GM13976 (cell line): ENCODE data around the gene GORASP1.
"Not testable (repeated sequence)": the region's sequence is repeated elsewhere in the genome, so short reads cannot be mapped to it uniquely, and the experiment has no call there.

ENCODE experiments used
- DNase-seq: peaks from one replicate; pipeline ENCODE4 v3.0.0; 2012; ENCODE audit warnings: low spot score
- CTCF ChIP-seq: IDR thresholded peaks from 2 replicates; pipeline ENCODE4 v1.5.1; 2012; ENCODE audit warnings: borderline replicate concordance, mild to moderate bottlenecking; ENCODE audit not compliant: insufficient read depth; ENCODE audit errors: extremely low read depth, missing control alignments, control extremely low read depth
- in situ Hi-C: fragments of 300-500 bp; cut with MboI; formaldehyde crosslinking; loops from one replicate; pipeline ENCODE4 v1.12.0; 2022; ENCODE audit warnings: low sequenced_read_pairs, mixed read lengths, inconsistent platforms; ENCODE audit not compliant: unreplicated experiment

Gene GORASP1

GRCh38 chr3:39065197-39065596, 42.2 kb downstream of the GORASP1 start:
- peak; percentile 47 for TF ChIP-seq CTCF
- DNase-seq = peak; percentile 50
- in situ Hi-C loops = no loop called here

DNA sequence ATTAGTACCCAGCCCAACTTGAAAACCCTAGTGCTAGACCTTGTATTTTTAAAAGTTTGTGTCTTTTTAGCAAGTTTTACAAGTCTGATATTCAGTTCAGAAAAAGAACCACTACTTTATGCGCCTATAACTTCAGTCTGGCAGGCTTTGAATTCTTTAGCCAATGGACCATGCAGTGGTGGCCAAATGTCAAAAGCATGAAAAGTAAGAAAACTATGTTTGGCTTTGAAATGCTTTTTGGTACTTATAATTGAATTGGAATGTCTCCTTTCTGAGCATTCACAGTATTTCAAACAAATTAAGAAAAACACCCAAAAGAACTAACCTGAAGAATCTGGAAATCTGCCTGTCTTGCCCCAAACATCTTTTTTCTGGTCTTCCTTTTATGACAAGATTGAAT, 42.8 kb downstream of the GORASP1 start:
- in situ Hi-C loops = no loop called here
- no peak for DNase-seq
- no peak for TF ChIP-seq CTCF

- TF ChIP-seq CTCF = no peak
- no peak for DNase-seq
- in situ Hi-C loops = no loop called here
Measured at GRCh38 chr3:39063143-39063542, 44.3 kb downstream of the GORASP1 start.

DNA sequence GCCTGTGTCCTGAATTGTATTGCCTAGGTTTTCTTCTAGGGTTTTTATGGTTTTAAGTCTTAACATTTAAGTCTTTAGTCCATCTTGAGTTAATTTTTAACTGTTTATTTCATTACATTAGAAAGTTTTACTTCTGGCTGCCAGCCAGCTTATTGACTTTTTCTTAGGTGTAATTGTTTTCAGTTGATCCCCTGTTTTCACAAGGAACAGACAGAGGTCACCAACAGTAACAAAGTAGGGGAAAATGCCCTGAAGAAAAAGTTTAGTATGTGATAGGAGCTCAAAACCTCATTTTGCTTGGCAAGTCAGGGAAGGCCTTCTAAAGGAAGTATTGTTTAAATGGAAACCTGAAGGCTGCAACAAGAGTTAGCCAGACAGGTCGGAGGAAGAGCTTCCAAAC, 45.2 kb downstream of the GORASP1 start:
- no peak for TF ChIP-seq CTCF
- no peak for DNase-seq
- in situ Hi-C loops = no loop called here

DNA sequence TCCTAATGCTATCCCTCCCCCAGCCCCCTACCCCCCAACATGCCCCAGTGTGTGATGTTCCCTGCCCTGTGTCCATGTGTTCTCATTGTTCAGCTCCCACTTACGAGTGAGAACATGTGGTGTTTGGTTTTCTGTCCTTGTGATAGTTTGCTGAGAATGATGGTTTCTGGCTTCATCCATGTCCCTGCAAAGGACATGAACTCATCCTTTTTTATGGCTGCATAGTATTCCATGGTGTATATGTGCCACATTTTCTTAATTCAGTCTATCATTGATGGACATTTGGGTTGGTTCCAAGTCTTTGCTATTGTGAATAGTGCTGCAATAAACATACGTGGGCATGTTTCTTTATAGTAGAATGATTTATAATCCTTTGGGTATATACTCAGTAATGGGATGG, 46.2 kb downstream of the GORASP1 start:
- DNase-seq, in situ Hi-C loops: not testable (repeated sequence)

DNA sequence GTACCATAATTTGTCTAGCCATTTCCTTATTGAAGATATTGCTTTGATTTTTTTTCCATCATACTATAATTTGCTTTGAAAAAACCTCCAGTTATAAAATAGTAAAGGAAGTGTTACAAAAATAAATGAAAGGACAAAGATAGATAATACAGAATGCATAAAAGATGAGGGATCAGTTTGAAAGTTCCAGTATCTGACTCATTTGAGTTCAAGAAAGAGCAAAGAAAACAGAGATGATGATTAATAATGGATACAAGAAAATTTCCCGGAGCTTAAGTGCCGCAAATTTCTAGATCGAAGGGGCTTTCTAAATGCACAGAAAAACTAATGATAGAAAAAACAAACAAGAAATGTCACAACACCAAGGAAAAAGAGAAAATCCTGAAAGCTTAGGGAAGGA, 51.3 kb downstream of the GORASP1 start:
- no peak for TF ChIP-seq CTCF
- no peak for DNase-seq
- in situ Hi-C loops = no loop called here

- TF ChIP-seq CTCF = no peak
- DNase-seq = no peak
- in situ Hi-C loops = no loop called here
Measured at GRCh38 chr3:39053696-39054095, 53.7 kb downstream of the GORASP1 start.
